GM10266 (cell line): ENCODE measurements around the gene CALM3.
A peak's percentile ranks its signal among the peaks of the same experiment; 100 is the strongest.

Source experiments
- DNase-seq: peaks from one replicate; pipeline ENCODE4 v3.0.0; 2012; ENCODE audit errors: extremely low spot score
- CTCF ChIP-seq: IDR thresholded peaks from 2 replicates; pipeline ENCODE4 v1.5.1; 2012; ENCODE audit warnings: mild to moderate bottlenecking, low read depth; ENCODE audit not compliant: control insufficient read depth, insufficient read depth; ENCODE audit errors: missing control alignments

The CALM3 gene

GRCh38 chr19:46610413-46610775 lies 9.3 kb downstream of the CALM3 start:
- DNase-seq = no peak
- TF ChIP-seq CTCF = no peak

DNA sequence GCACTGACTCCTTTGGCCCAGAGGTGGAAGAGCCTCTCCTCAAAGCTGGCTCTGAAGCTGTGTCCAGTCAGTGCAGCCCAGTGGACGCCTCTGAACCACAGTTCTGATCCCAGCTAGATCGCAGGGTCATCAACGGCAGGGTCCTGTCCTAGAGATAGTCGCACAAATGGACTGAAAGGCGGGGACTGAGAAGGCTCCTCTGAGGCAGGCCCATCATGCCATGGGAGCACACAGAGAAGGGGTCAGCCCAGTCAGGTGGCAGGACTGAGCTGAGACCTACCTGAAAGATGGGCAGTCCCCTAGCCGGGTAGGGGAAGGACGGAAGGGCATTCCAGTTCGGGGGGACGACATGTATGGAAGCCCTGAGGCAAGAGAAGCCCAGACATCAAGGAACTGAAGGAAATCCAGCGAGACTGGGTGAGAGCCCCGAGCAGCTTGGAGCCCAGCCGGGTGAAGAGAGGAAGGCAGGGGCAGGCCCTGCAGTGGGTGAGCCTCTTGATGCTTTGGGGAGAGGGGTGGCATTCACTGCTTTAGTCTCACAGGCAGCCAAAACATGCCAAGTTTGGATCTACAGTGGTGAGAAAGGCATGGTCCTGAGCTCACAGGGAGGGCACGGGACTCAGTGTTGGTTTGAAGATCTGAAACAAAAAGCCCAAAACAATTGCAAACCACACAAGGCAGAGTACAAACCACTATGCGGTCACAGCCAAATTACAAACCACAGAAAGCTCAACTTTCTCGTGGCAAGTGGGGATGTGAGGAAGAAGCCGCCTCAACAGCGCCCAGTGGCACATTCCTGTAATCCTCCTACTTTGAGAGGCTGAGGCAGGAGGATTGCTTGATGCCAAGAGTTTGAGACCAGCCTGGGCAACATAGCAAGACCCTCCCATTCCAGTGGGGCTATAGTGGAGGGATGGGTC lies 10.0 kb downstream of the CALM3 start:
- TF ChIP-seq CTCF = no peak

GRCh38 chr19:46611776-46612175 lies 10.6 kb downstream of the CALM3 start:
- no peak for TF ChIP-seq CTCF
- DNase-seq = no peak

More for the DNA sequence above, 10.0 kb downstream of the CALM3 start:
- DNase-seq = no peak

- DNase-seq = no peak
Measured at GRCh38 chr19:46613525-46613924, 12.4 kb downstream of the CALM3 start.

DNA sequence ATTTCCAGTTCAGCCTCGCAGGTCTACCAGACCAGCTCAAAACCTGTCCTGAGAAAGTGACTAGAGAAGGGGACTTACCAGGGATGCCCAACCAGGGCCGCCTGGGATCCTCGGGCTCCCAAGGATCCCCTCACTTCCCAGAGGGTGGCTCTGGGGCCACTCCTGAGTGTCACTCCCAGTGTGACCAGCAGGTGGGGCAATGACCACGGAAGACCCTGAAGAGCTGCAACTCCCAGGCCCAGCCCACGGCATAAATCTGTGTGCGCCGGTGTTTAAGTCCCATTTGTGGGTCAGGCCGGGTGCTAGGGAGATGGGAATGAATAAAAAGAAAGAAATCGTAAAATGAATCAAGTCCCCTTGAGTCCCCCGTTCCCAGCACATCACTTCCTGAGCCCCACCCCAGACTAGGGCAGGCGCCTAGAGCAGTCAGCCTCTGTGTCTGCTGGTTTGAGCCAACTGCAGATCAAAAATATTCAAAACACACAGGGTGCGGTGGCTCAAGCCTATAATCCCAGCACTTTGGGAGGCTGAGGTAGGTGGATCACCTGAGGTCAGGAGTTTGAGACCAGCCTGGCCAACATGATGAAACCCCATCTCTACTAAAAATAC lies 13.1 kb downstream of the CALM3 start:
- peak; percentile 77 for DNase-seq
- TF ChIP-seq CTCF = peak; percentile 86

More at GRCh38 chr19:46613525-46613924, 12.4 kb downstream of the CALM3 start:
- no peak for TF ChIP-seq CTCF

DNA sequence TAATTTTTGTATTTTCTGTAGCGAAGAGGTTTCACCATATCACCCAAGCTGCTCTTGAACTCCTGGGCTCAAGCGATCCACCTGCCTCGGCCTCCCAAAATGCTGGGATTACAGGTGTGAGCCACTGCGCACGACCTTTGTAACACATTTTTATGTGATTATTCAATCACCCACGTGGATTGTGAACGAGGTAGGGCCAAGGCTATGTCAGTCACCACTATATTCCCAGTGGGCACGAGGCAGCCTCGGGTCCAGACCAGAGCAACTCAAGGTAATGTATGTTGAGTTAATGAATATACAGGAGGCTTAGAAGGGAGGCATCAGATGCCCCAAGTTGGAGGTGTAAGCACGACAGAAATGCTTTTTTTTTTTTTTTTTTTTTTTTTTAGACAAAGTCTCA lies 14.8 kb downstream of the CALM3 start:
- TF ChIP-seq CTCF = no peak
- DNase-seq = no peak
